ENCODE results near the gene SLC30A4.

Gene SLC30A4, protein sequence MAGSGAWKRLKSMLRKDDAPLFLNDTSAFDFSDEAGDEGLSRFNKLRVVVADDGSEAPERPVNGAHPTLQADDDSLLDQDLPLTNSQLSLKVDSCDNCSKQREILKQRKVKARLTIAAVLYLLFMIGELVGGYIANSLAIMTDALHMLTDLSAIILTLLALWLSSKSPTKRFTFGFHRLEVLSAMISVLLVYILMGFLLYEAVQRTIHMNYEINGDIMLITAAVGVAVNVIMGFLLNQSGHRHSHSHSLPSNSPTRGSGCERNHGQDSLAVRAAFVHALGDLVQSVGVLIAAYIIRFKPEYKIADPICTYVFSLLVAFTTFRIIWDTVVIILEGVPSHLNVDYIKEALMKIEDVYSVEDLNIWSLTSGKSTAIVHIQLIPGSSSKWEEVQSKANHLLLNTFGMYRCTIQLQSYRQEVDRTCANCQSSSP

DNA sequence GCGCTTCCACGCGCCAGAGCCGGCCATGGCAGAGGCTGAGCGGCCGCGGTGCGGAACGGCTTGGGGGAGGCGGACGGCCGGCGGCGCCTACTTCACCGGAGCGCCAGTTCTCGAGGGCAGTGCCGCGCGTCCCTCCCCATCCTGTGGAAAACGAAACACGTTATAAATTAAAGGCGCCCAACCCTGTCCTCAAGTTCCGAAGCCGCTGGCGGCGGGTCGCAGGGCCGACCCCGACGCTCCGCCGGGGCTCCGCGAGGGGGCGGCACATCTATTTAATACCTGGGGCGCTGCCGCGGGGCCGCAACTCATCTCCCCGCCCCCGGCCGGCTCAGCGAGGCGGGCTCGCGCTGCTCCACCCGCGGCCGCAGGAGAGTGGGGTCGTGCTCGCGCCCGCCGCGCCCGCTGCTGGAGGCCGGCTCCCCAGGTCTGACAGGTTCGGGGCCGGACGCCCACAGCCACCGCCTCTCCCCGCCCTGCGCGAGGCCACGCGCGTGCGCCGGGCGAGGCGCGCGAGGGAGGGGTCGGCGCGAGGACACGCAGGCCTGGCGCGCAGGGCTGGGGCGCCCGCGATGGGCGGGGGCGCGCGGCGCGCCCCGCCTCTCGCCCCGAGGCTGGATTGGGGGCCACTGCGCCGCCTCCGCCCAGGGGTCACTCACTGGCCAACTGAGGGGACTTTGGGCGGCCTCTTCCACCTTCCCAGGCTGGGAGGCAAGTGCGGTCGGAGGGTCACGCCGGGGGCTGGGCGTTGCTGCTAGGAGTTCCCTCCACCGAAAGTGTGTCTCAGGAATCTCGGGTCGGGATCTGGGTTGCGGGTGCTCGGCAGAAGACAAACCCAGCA lies at the start of gene SLC30A4:
SLC30A4 (minus strand) TSS at position 428 of the 838 bp plus-strand sequence; CDS start at position 27, 401 bp downstream.
- H3K27ac ChIP-seq = peak within 1 kb of the TSS; percentile 91
- TF ChIP-seq, protein P1, sequence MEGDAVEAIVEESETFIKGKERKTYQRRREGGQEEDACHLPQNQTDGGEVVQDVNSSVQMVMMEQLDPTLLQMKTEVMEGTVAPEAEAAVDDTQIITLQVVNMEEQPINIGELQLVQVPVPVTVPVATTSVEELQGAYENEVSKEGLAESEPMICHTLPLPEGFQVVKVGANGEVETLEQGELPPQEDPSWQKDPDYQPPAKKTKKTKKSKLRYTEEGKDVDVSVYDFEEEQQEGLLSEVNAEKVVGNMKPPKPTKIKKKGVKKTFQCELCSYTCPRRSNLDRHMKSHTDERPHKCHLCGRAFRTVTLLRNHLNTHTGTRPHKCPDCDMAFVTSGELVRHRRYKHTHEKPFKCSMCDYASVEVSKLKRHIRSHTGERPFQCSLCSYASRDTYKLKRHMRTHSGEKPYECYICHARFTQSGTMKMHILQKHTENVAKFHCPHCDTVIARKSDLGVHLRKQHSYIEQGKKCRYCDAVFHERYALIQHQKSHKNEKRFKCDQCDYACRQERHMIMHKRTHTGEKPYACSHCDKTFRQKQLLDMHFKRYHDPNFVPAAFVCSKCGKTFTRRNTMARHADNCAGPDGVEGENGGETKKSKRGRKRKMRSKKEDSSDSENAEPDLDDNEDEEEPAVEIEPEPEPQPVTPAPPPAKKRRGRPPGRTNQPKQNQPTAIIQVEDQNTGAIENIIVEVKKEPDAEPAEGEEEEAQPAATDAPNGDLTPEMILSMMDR (conservative IDR thresholded peaks at IDR 0.05) = peak; percentile 64
- TF ChIP-seq ZFX (IDR thresholded peaks at IDR 0.05) = peak; percentile 38; the same call in 1 of the 2 replicates

DNA sequence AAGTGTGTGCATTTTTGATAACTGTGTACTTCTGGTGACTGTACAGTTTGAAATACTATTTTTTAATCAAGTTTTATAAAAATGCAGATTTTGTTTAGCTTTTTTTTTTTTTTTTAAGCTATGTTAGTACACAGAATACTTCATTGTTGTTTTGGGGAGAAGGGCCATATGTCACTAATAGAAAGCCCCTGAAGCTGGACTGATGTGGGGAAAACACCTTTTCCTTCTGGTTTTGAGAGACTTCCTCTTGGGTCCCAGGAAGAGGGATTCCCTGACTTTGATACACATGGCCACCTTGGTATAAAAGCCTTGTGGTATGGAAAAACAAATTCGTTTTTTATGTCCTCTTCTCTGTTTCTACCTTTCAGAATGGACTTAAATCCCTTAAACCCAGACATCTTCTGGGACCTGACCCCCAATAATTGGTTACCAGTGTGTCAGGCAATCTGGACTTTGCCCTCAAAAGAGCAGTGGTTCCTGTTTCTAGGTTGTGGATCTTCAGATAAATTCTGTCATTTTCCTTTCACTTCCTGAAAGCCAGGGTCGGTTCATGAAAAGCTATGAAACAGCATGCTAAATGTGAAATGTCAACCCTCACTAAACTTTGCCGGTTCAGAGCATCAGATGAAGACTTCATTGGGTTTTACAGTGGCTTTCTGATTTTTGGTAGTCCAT lies 33.5 kb upstream of the SLC30A4 start:
- no peak for TF ChIP-seq ZFX (IDR thresholded peaks at IDR 0.05)
- TF ChIP-seq, protein P1 (conservative IDR thresholded peaks at IDR 0.05) = no peak
- no peak overlapping the region for H3K27ac ChIP-seq

DNA sequence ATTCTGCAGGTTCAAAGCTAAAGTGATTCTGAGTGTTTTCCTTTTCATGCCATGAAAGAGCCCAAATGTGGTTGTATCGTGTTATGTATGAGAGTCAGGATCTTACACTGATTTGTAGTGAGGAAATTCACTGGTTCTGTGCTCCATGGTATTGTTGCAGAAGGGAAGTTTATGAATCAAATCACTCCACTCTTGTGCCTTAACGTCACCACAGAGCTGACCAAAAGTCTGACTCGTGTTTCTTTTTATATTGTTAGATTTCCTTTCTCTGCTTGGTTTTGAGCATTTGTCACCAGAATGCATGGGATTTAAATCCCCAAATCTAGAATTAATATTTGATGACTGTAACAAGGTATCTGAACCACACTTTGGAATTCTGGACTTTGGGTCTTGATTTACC lies 29.1 kb upstream of the SLC30A4 start:
- no peak overlapping the region for H3K27ac ChIP-seq
- TF ChIP-seq, protein P1 (conservative IDR thresholded peaks at IDR 0.05) = no peak

DNA sequence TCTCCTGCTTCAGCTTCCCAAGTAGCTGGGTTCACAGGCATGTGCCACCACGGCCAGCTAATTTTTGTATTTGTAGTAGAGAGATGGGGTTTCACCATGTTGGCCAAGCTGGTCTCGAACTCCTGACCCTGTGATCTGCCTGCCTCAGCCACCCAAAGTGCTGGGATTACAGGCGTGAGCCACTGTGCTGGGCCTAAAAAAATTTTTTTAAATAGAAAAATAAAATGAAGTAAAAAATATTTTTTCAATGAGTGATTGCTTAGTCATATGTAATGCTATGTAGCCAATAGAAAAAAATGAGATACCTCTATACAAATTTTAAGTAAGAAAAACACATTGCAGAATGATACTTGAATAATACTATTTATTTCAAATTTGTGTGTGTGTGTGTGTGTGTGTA lies 27.9 kb upstream of the SLC30A4 start:
- TF ChIP-seq, protein P1 (conservative IDR thresholded peaks at IDR 0.05) = no peak
- no peak for TF ChIP-seq ZFX (IDR thresholded peaks at IDR 0.05)
- H3K27ac ChIP-seq = no peak overlapping the region

DNA sequence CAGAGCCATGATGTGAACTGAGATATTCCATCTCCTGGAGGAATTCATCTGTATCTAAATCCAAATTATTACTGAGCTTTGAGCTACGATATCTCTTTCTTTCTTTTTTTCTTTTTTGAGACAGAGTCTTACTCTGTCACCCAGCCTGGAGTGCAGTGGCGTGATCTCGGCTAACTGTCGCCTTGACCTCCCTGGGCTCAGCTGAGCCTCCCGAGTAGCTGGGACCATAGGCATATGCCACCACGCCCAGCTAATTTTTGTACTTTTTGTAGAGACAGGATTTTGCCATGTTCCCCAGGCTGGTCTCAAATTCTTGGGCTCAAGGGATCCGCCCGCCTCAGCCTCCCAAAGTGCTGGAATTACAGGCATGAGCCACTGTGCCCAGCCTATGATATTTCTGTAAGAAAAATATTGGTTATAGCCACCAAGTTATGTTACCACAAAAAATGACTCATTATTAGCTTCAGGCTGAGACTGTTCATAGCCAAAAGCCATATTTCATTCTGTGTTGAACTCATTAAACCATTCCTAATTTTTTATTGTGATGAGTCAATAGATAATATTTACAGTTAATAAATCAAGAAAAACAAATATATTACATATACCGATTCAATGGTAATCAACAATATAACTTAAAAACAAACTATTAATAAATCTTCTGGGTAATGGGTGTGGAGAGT lies 27.1 kb upstream of the SLC30A4 start:
- TF ChIP-seq ZFX (IDR thresholded peaks at IDR 0.05) = no peak
- TF ChIP-seq, protein P1 (conservative IDR thresholded peaks at IDR 0.05) = no peak

DNA sequence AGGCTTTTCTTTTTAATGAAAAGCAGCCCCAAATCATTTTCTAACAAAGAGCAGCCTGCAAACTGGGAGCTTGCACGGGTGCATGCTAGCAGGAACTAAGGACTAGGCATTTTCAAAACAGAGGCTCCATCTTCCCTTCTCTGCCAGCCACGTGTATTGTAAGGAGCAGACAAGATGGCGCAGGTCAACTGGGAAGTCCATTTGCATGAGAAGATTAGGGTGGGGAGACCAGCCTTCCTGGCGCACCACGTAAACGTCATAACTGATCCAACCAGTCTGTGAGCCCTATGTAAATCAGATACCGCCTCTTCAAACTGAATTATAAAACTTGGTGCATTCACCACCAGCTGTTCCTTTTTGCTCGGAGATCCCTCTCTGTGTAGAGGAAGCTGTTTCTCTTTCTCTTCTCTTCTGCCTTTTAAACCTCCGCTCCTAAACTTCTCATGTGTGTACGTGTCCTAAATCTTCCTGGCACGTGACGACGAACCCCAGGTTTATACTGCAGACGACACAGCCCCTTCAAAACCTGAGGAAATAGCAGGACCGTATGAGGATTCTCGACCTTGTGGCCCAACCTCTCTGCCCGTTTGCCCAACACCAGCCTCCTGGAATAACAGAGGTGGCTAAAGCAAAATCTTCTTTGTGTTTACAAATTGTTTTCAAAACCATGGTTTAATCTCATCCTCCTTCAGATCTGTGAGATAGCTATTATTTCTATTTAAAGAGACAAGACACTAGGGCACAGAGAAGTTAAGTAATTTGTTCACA lies 26.4 kb upstream of the SLC30A4 start:
- no peak overlapping the region for H3K27ac ChIP-seq
- TF ChIP-seq, protein P1 (conservative IDR thresholded peaks at IDR 0.05) = no peak
- no peak for TF ChIP-seq ZFX (IDR thresholded peaks at IDR 0.05)

More for the DNA sequence above, 27.1 kb upstream of the SLC30A4 start:
- H3K27ac ChIP-seq = no peak overlapping the region

Measured in C4-2B (cell line).